ENCODE measurements around the gene BOK. TPM values are rescaled to one million over a fixed set of nuclear protein-coding genes. Genes with fewer than 3 reads are reported as not detected.

The BOK gene, protein sequence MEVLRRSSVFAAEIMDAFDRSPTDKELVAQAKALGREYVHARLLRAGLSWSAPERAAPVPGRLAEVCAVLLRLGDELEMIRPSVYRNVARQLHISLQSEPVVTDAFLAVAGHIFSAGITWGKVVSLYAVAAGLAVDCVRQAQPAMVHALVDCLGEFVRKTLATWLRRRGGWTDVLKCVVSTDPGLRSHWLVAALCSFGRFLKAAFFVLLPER
- total RNA-seq: 100 to 1,000 TPM in 1 of 4 donors, 10 to 100 TPM in 3; 46.6 to 112 (median 81.0) TPM
- 10 to 100 TPM in 1 of 3 donors, 1 to 10 TPM in 2; 6.2 to 12.7 (median 8.4) TPM for polyA plus RNA-seq

DNA sequence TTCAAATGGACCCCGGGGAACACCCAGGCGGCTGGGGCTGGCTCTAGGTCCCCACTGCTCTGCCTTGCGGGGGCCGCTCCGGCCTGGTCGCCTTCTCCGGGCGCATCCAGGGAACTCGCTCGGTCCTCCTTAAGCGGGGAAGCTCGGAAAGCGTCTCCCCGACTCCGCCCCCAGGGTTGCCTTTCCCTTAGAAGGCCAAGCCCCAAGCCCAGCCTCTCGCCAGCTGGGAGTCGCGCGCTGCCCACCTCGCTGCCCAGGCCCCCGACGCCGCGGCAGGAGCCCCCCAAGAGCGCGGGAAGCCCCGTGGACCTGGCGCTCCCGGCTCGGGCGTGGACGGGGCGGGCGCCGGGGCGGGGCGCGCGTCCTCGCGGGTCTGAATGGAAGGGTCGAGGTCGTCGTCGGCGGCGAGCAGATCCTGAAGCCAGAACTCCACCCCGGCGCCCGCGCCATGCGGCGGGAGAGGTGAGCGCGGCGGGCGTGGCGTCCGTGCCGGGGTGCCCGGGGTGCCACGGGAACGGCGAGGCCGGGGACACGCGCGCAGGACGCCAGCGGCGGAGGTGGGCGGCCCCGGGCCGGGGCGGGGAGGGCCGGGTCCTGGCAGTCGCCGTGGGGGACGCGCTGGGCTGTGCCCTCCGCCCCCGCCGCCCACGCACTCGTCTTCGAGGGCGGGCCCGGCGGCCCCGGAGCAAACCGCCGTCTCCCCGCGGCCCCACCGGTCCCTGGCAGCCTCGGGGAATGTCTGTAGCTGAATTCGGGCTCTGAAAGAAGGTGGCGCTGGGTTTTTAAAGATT is at the start of gene BOK:
Gene BOK (plus strand): TSS at position 214 of the 791 bp plus-strand sequence. CDS start 739 bp downstream, outside the sequence.
- Histone ChIP-seq H3K27me3 (no peaks in the 10 kb centered on the region), H3K4me1 (peaks cover 0 to 52% (median 48%) of the 10 kb centered on the region in 4 donors), H3K27ac (peak within 1 kb of the TSS; percentile 80 to 94 (median 90)), H3K36me3 (peaks cover 0 to 8% (median 0%) of the 10 kb centered on the region in 4 donors), H3K9me3 (peaks cover 0 to 4% (median 0%) of the 10 kb centered on the region in 4 donors), H3K4me3 (peak within 1 kb of the TSS; percentile 57 to 87 (median 70))
- 1 to 2% methylated on average over 98 of the region's 98 CpGs for WGBS, 2 donors
- TF ChIP-seq POLR2AphosphoS5 (IDR thresholded peaks at IDR 0.05) (peak; percentile 74 to 83 (median 80)), POLR2A (IDR thresholded peaks at IDR 0.05) (no peak)
- DNase-seq: peak; percentile 93
- intact Hi-C loops (cut with DNase I): loop anchor here (1.0 kb wide), 1 partner anchor 50 kb away; the partner anchor contains the start of gene STK25

DNA sequence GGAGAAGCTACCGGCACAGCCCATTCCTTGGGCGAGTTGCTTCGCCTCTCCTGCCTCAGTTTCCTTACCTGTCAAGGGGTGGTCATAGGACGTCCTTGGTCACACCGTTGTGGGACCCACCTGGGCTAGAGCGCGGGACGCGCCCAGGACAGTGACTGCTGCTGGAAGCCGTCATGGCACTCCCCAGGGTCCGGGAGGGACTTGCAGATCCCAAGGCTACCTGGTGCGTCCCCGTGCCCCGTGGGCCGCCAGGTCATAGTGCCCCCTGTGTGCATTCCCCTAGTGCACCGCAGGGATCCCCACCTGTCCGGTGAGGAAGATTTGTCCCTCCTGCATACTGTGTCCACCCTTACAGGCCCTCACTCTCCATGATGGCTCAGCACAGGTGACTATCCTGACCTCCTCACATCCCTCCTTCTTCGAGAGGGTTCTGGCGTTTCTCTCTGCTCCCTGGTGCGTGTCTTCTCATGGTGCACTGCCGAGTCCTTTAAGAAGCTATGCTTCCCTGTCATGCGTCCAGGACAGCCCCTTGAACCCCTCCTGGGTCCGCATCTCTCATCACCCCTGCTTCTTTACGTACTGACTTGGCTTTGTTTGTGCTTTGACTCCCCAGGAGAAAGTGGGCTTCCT is 49.3 kb upstream of the BOK start:
- no peak for DNase-seq
- peak overlapping the region; percentile 82 to 91 (median 90) for H3K27ac ChIP-seq
- intact Hi-C loops (cut with DNase I): loop anchor here (2.0 to 5.0 kb wide), 3 partner anchors 102 to 193 kb away; partner anchors contain the start of genes FARP2 and ING5

DNA sequence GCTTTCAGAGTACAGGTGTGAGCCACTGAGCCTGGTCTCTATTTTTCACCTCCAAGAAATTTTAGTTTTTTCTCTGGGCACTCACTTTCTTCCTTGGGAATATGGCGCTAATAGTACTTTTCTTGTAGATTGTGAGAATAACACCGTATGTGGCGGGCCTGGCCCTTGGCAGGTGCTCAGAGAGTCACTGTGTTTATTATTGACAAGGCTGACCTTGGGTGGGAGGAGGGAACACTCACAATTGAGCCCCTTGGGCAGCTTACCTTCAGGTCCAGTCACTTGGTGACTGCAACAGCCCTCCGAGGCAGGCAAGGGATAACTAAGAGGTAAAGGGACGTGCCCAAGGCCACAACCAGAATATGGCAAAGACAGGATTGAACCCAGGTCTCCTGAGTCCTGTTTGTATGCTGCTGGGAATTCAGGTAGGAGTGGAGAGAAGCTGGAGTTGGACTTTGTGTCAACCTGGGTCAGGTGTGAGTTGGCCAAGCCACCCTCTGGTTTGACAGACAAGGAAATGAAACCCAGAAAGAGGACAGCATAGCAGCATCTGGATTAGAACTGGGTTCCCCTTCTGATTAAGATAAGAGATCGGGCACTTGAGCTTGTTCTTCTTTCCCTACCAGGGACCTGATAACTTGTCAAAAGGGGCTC is 47.3 kb upstream of the BOK start:
- Histone ChIP-seq H3K27me3 (no peaks in the 10 kb centered on the region), H3K4me1 (peaks cover 0 to 29% (median 27%) of the 10 kb centered on the region in 4 donors), H3K4me3 (no peak overlapping the region), H3K9me3 (no peaks in the 10 kb centered on the region), H3K27ac (no peak overlapping the region), H3K36me3 (no peaks in the 10 kb centered on the region)
- no peak for DNase-seq
- no peak for TF ChIP-seq POLR2AphosphoS5 (IDR thresholded peaks at IDR 0.05)
- no peak for TF ChIP-seq POLR2A (IDR thresholded peaks at IDR 0.05)
- TF ChIP-seq EP300 (IDR thresholded peaks at IDR 0.05): no peak
- TF ChIP-seq, protein P1, sequence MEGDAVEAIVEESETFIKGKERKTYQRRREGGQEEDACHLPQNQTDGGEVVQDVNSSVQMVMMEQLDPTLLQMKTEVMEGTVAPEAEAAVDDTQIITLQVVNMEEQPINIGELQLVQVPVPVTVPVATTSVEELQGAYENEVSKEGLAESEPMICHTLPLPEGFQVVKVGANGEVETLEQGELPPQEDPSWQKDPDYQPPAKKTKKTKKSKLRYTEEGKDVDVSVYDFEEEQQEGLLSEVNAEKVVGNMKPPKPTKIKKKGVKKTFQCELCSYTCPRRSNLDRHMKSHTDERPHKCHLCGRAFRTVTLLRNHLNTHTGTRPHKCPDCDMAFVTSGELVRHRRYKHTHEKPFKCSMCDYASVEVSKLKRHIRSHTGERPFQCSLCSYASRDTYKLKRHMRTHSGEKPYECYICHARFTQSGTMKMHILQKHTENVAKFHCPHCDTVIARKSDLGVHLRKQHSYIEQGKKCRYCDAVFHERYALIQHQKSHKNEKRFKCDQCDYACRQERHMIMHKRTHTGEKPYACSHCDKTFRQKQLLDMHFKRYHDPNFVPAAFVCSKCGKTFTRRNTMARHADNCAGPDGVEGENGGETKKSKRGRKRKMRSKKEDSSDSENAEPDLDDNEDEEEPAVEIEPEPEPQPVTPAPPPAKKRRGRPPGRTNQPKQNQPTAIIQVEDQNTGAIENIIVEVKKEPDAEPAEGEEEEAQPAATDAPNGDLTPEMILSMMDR (IDR thresholded peaks at IDR 0.05): no peak
- intact Hi-C loops (cut with DNase I): no loop called here
- 93 to 95% methylated on average over 6 of the region's 6 CpGs for WGBS, 2 donors

More for the DNA sequence above, 49.3 kb upstream of the BOK start:
- no peak for TF ChIP-seq POLR2A (IDR thresholded peaks at IDR 0.05)
- no peak for TF ChIP-seq EP300 (IDR thresholded peaks at IDR 0.05)
- TF ChIP-seq, protein P1 (IDR thresholded peaks at IDR 0.05): no peak
- no peak for TF ChIP-seq POLR2AphosphoS5 (IDR thresholded peaks at IDR 0.05)
- peaks cover 0 to 43% (median 40%) of the 10 kb centered on the region in 4 donors for H3K4me1 ChIP-seq
- peak overlapping the region; percentile 47 to 99 (median 72) for H3K4me3 ChIP-seq
- no peaks in the 10 kb centered on the region for H3K27me3 ChIP-seq
- no peaks in the 10 kb centered on the region for H3K9me3 ChIP-seq
- no peaks in the 10 kb centered on the region for H3K36me3 ChIP-seq
- WGBS, 2 donors: 17 to 27% methylated on average over 24 of the region's 24 CpGs

DNA sequence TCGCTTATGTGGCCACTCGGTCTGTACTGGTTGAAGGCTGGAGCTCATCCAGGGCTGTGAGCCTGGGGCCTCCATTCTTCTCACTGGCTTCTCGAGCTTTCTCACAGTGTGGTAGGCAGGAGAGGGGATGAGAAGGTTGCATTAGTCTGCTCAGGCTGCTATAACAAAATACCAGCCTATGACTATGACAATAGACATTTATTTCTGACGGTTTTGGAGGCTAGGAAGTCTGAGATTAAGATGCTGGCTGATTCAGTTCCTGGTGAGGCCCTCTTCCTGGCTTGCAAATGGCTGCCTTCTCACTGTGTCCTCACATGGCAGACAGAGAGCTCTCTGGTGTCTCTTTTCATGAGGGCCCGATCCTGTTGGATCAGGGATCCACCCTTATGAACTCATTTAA is 44.0 kb upstream of the BOK start:
- intact Hi-C loops (cut with DNase I): no loop called here
- H3K9me3 ChIP-seq: no peaks in the 10 kb centered on the region
- TF ChIP-seq, protein P1 (IDR thresholded peaks at IDR 0.05): no peak
- no peak for TF ChIP-seq POLR2AphosphoS5 (IDR thresholded peaks at IDR 0.05)
- TF ChIP-seq POLR2A (IDR thresholded peaks at IDR 0.05): no peak
- TF ChIP-seq EP300 (IDR thresholded peaks at IDR 0.05): no peak

More for the DNA sequence above, 44.0 kb upstream of the BOK start:
- Histone ChIP-seq H3K4me1 (peaks cover 0 to 6% (median 4%) of the 10 kb centered on the region in 4 donors), H3K27ac (no peak overlapping the region), H3K36me3 (no peaks in the 10 kb centered on the region), H3K27me3 (peaks cover 0 to 5% (median 0%) of the 10 kb centered on the region in 3 donors), H3K4me3 (no peak overlapping the region)
- WGBS, 2 donors: 77 to 83% methylated on average over 5 of the region's 5 CpGs
- no peak for DNase-seq

Data from sigmoid colon (tissue), 7 donors.